Measurements from ENCODE around the gene SPAG16.
"Not testable (repeated sequence)": the region's sequence is repeated elsewhere in the genome, so short reads cannot be mapped to it uniquely, and the experiment has no call there.

Gene SPAG16

GRCh38 chr2:213274143-213274542 lies 10.1 kb upstream of the SPAG16 start:
- DNase-seq, result no peak

- no peak for DNase-seq
Observed at GRCh38 chr2:213275265-213275664, 9.0 kb upstream of the SPAG16 start.

GRCh38 chr2:213277134-213277533 lies 7.1 kb upstream of the SPAG16 start:
- not testable (repeated sequence) for DNase-seq

GRCh38 chr2:213279116-213279620 lies 5.1 kb upstream of the SPAG16 start:
- no peak for DNase-seq

- DNase-seq, result no peak
Observed at GRCh38 chr2:213279971-213280370, 4.3 kb upstream of the SPAG16 start.

- DNase-seq, result no peak
Observed at GRCh38 chr2:213281156-213281555, 3.1 kb upstream of the SPAG16 start.

GRCh38 chr2:213285404-213285803 lies 1.1 kb downstream of the SPAG16 start:
- DNase-seq, result no peak

- DNase-seq, result no peak
Observed at GRCh38 chr2:213286161-213286560, 1.9 kb downstream of the SPAG16 start.

- DNase-seq, result no peak
Observed at GRCh38 chr2:213288913-213289700, 4.8 kb downstream of the SPAG16 start.

GRCh38 chr2:213290501-213290900 lies 6.2 kb downstream of the SPAG16 start:
- DNase-seq, result peak; percentile 60

GRCh38 chr2:213296270-213296669 lies 12.0 kb downstream of the SPAG16 start:
- DNase-seq, result no peak

- no peak for DNase-seq
Observed at GRCh38 chr2:213306316-213306942, 22.2 kb downstream of the SPAG16 start.

- DNase-seq, result no peak
Observed at GRCh38 chr2:213315168-213315876, 31.1 kb downstream of the SPAG16 start.

GRCh38 chr2:213316001-213316735 lies 31.9 kb downstream of the SPAG16 start:
- peak; percentile 51 for DNase-seq

- no peak for DNase-seq
Observed at GRCh38 chr2:213317929-213318328, 33.7 kb downstream of the SPAG16 start.

GRCh38 chr2:213320604-213321003 lies 36.3 kb downstream of the SPAG16 start:
- DNase-seq, result no peak

GRCh38 chr2:213336253-213336770 lies 52.0 kb downstream of the SPAG16 start:
- DNase-seq, result no peak

GRCh38 chr2:213353419-213353818 lies 69.2 kb downstream of the SPAG16 start:
- DNase-seq, result no peak

GRCh38 chr2:213376644-213377043 lies 92.4 kb downstream of the SPAG16 start:
- DNase-seq, result no peak

GRCh38 chr2:213407027-213407426 lies 122.8 kb downstream of the SPAG16 start:
- DNase-seq, result not testable (repeated sequence)

- not testable (repeated sequence) for DNase-seq
Observed at GRCh38 chr2:213408426-213409070, 124.3 kb downstream of the SPAG16 start.

- not testable (repeated sequence) for DNase-seq
Observed at GRCh38 chr2:213410687-213411086, 126.4 kb downstream of the SPAG16 start.
